Measurements from ENCODE around the gene TNFAIP2. TPM values are rescaled to one million over a fixed set of nuclear protein-coding genes. Genes with fewer than 3 reads are reported as not detected.
A peak's percentile ranks its signal among the peaks of the same experiment; 100 is the strongest.

TNFAIP2 gene
- total and polyA plus RNA-seq, 2 experiments from 2014 or later, result 9.9 to 14.1 TPM

GRCh38 chr14:103180331-103180730 is 57.1 kb downstream of the TNFAIP2 start (continued):
- TF ChIP-seq REST (IDR thresholded peaks at IDR 0.05; ENCODE audit: unreplicated experiment) (no peak), ZNF331 (CRISPR knock-in tag; IDR thresholded peaks at IDR 0.05; ENCODE audit: low read depth) (no peak), ETS1 (IDR thresholded peaks at IDR 0.05) (no peak)

GRCh38 chr14:103184046-103184445 is 60.8 kb downstream of the TNFAIP2 start:
- no peak overlapping the region for H3K4me3 ChIP-seq
- H3K79me2 ChIP-seq (replicated peaks; ENCODE audit: insufficient read depth), result no peaks in the 10 kb centered on the region
- H3K9me2 ChIP-seq (ENCODE audit: insufficient read depth), result no peaks in the 10 kb centered on the region
- Mint-ChIP-seq H3K27ac (no peak overlapping the region), H3K9me3 (peaks cover 4% of the 10 kb centered on the region; the same call in 1 of the 3 replicates), H3K27me3 (ENCODE audit: insufficient read depth, low read depth, poor library complexity) (peaks cover 26% of the 10 kb centered on the region), H3K4me1 (peaks cover 31% of the 10 kb centered on the region), H3K4me3 (no peak overlapping the region), H3K36me3 (ENCODE audit: low read depth) (no peaks in the 10 kb centered on the region)
- peak overlapping the region; percentile 24; the same call in 1 of the 2 replicates for H2AFZ ChIP-seq
- DNase-seq (ENCODE audit: low spot score), result no peak
- no peaks in the 10 kb centered on the region for H3F3A ChIP-seq (replicated peaks; ENCODE audit: low read depth)
- no peak overlapping the region for H3K27ac ChIP-seq (ENCODE audit: low read depth)
- H4K20me1 ChIP-seq (replicated peaks; ENCODE audit: insufficient read depth), result no peaks in the 10 kb centered on the region
- no peaks in the 10 kb centered on the region for H3K36me3 ChIP-seq (ENCODE audit: insufficient read depth)
- H3K4me1 ChIP-seq (ENCODE audit: insufficient read depth), result peaks cover 21% of the 10 kb centered on the region
- no peak for ATAC-seq
- H3K4me2 ChIP-seq, result no peak overlapping the region
- peaks cover 17% of the 10 kb centered on the region for H3K27me3 ChIP-seq (ENCODE audit: insufficient read depth)
- no peak for TF ChIP-seq REST (IDR thresholded peaks at IDR 0.05; ENCODE audit: unreplicated experiment)
- no peak for TF ChIP-seq EZH2 (IDR thresholded peaks at IDR 0.05; ENCODE audit: low read depth, unreplicated experiment)
- no peak for TF ChIP-seq NANOG (IDR thresholded peaks at IDR 0.05; ENCODE audit: borderline replicate concordance)
- no peak for TF ChIP-seq STAT1 (IDR thresholded peaks at IDR 0.05; ENCODE audit: unreplicated experiment)
- no peak for TF ChIP-seq POLR2AphosphoS5 (IDR thresholded peaks at IDR 0.05; ENCODE audit: low read depth)
- TF ChIP-seq CTCF (conservative IDR thresholded peaks at IDR 0.05; ENCODE audit: low read depth in 2 of 2), result no peak
- no peak for TF ChIP-seq ZNF114 (CRISPR knock-in tag; IDR thresholded peaks at IDR 0.05)
- TF ChIP-seq JUNB (IDR thresholded peaks at IDR 0.05; ENCODE audit: unreplicated experiment), result no peak
- no peak for TF ChIP-seq ETS1 (IDR thresholded peaks at IDR 0.05)
- no peak for TF ChIP-seq CREB1 (CRISPR knock-in tag; IDR thresholded peaks at IDR 0.05; ENCODE audit: low read depth)
- no peak for TF ChIP-seq ZNF331 (CRISPR knock-in tag; IDR thresholded peaks at IDR 0.05; ENCODE audit: low read depth)

All from GM23338 (cell line).